CD14-positive monocyte (primary cell): ENCODE results near the gene ADGRL3. TPM values are rescaled to one million over a fixed set of nuclear protein-coding genes. Genes with fewer than 3 reads are reported as not detected.

ENCODE experiments used
- DNase-seq, 3 donors: peaks; one replicate each; pipeline ENCODE4 v3.0.0-alpha.2; 2011 to 2022
- H2AFZ ChIP-seq: 2 replicates; pipeline ENCODE4 v1.6.0; 2012; ENCODE audit warnings: mild to moderate bottlenecking, low read depth, low read length, inconsistent platforms; ENCODE audit not compliant: insufficient read depth, poor library complexity, severe bottlenecking
- H3K27ac ChIP-seq, 2 donors: 1 replicate in 1 of 2; 2 replicates in 1 of 2; pipeline ENCODE4 v1.5.1; 2012 to 2013; ENCODE audit warnings: low read length in 2 of 2, control low read depth in 1 of 2, inconsistent platforms in 1 of 2, low read depth in 1 of 2, mild to moderate bottlenecking in 1 of 2
- H3K27me3 ChIP-seq, 2 donors: one replicate each; pipeline versions ENCODE4 v1.6.0 to v1.6.1; 2011 to 2013; ENCODE audit warnings: low read length in 2 of 2; ENCODE audit not compliant: control insufficient read depth in 2 of 2, insufficient read depth in 2 of 2
- H3K36me3 ChIP-seq, 2 donors: replicated peaks in 1 of 2; 1 replicate in 1 of 2; 2 replicates in 1 of 2; pipeline versions ENCODE4 v1.5.1 to v1.6.1; 2012 to 2013; ENCODE audit warnings: low read length in 2 of 2, control low read depth in 1 of 2, inconsistent platforms in 1 of 2, mild to moderate bottlenecking in 1 of 2; ENCODE audit not compliant: insufficient read depth in 2 of 2, control insufficient read depth in 1 of 2
- H3K4me1 ChIP-seq, 2 donors: 1 replicate in 1 of 2; 2 replicates in 1 of 2; pipeline versions ENCODE4 v1.5.1 to v1.6.1; 2012 to 2013; ENCODE audit warnings: low read length in 2 of 2, control low read depth in 1 of 2, inconsistent platforms in 1 of 2, mild to moderate bottlenecking in 1 of 2, moderate library complexity in 1 of 2; ENCODE audit not compliant: insufficient read depth in 2 of 2, control insufficient read depth in 1 of 2
- H3K4me2 ChIP-seq: replicated peaks from 2 replicates; pipeline ENCODE3; 2012; ENCODE audit warnings: low read length, moderate library complexity, mild to moderate bottlenecking; ENCODE audit not compliant: poor library complexity, severe bottlenecking; ENCODE audit errors: extremely low read depth
- H3K4me3 ChIP-seq, 3 experiments: fragments of 200-600 bp in 1 of 3; sonication (generic) in 1 of 3; replicated peaks in 1 of 3; 1 replicate in 2 of 3; 2 replicates in 1 of 3; pipeline ENCODE4 v1.5.1; 2011 to 2013; ENCODE audit warnings: low read length in 3 of 3, mild to moderate bottlenecking in 3 of 3, control low read depth in 2 of 3, low read depth in 2 of 3, inconsistent platforms in 1 of 3, moderate library complexity in 1 of 3
- H3K79me2 ChIP-seq: 2 replicates; pipeline ENCODE4 v1.6.0; 2012; ENCODE audit warnings: mild to moderate bottlenecking, control low read depth, inconsistent platforms, low read length, moderate library complexity; ENCODE audit not compliant: insufficient read depth
- H3K9ac ChIP-seq: 2 replicates; pipeline ENCODE4 v1.6.0; 2017; ENCODE audit warnings: low read length, mild to moderate bottlenecking; ENCODE audit not compliant: insufficient read depth, poor library complexity, severe bottlenecking
- H3K9me3 ChIP-seq, 2 donors: replicated peaks in 1 of 2; 1 replicate in 1 of 2; 2 replicates in 1 of 2; pipeline versions ENCODE4 v1.5.1 to v1.6.1; 2012 to 2013; ENCODE audit warnings: low read length in 2 of 2, control low read depth in 1 of 2; ENCODE audit not compliant: control insufficient read depth in 1 of 2, insufficient read depth in 1 of 2
- H4K20me1 ChIP-seq: 2 replicates; pipeline ENCODE4 v1.6.0; 2012; ENCODE audit warnings: mild to moderate bottlenecking, low read length, control low read depth, moderate library complexity; ENCODE audit not compliant: insufficient read depth
- H3K27ac Mint-ChIP-seq, 7 donors: one replicate each; pipeline ENCODE4 v1.8.0; 2020; ENCODE audit warnings: mild to moderate bottlenecking in 7 of 7, mixed read lengths in 7 of 7, moderate library complexity in 6 of 7, inconsistent platforms in 2 of 7
- H3K27me3 Mint-ChIP-seq, 3 donors: one replicate each; pipeline ENCODE4 v1.8.0; 2021 to 2022; ENCODE audit warnings: low read depth in 3 of 3, mild to moderate bottlenecking in 3 of 3, mixed read lengths in 3 of 3, moderate library complexity in 3 of 3, inconsistent platforms in 1 of 3
- H3K36me3 Mint-ChIP-seq, 2 donors: one replicate each; pipeline ENCODE4 v1.8.0; 2020; ENCODE audit warnings: mixed read lengths in 2 of 2, inconsistent platforms in 1 of 2, mild to moderate bottlenecking in 1 of 2
- H3K4me1 Mint-ChIP-seq: one replicate; pipeline ENCODE4 v1.8.0; 2020; ENCODE audit warnings: mild to moderate bottlenecking, mixed read lengths
- H3K4me3 Mint-ChIP-seq, 2 donors: one replicate each; pipeline ENCODE4 v1.8.0; 2020; ENCODE audit warnings: mild to moderate bottlenecking in 2 of 2, mixed read lengths in 2 of 2, moderate library complexity in 1 of 2
- H3K9me3 Mint-ChIP-seq, 7 donors: one replicate each; pipeline ENCODE4 v1.8.0; 2020 to 2022; ENCODE audit warnings: mixed read lengths in 7 of 7, mild to moderate bottlenecking in 6 of 7, moderate library complexity in 6 of 7, inconsistent platforms in 2 of 7
- WGBS: methylation state at CpG from one replicate; pipeline ENCODE4 v1.1.5; 2013; ENCODE audit warnings: missing lambda C conversion rate; ENCODE audit not compliant: insufficient coverage; 5-methylcytosine and 5-hydroxymethylcytosine counted together
- intact Hi-C, 2 donors: fragments of 100-400 bp; cut with micrococcal nuclease; formaldehyde crosslinking; loops; one replicate each; pipeline versions ENCODE4 v1.15.0 to v1.15.1; 2023
- polyA plus RNA-seq, 3 donors: library from polyadenylated mRNA; depleted of rRNA in 1 of 3; unstranded in 2 of 3; stranded (reverse) in 1 of 3; fragments of 300-500 nt in 2 of 3; fragments of >200 nt in 1 of 3; fragmentation: Illumina TruSeq in 2 of 3; gene quantifications; 1 replicate in 2 of 3; 2 replicates in 1 of 3; pipeline ENCODE4 v1.2.3, GENCODE V29; 2012 to 2021
- TF ChIP-seq, protein P1 (sequence below): fragments of 200-600 bp; IDR thresholded peaks from one replicate; pipeline ENCODE4 v1.8.0; 2022; ENCODE audit warnings: antibody characterized with exemption, mild to moderate bottlenecking

Gene ADGRL3
- polyA plus RNA-seq, 3 donors: not detected

DNA sequence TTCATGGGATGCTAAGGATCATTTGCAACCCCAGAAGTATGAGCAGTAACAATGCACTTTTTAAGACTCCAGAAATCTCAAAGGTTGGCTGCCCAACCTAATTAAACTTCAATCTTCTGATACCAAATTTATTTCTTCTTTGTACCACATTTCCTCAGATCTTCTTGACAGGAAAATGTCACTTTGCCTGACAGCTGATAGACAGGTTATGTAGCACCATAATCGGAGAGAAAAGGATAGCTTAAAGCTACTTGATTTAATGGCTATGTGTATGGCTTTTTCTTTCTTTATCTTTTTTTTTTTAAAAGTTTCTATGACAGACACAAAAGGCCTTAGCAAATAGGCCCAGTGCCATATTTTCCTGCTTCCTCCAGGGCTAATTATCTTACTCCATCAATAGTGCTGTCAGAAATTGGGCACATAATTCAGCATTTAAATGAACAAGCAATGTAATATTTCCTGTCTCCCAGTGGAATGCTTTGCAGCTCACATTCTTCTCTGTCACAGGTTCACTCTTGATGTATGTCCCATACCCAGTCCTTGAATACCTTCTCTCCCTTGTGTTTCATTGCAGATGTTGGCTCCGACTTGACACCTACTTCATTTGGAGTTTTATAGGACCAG lies 795.7 kb downstream of the ADGRL3 start:
- H3K27me3 ChIP-seq: no peaks in the 10 kb centered on the region
- H3K4me1 ChIP-seq: no peaks in the 10 kb centered on the region
- no peak overlapping the region for H3K4me3 ChIP-seq
- H3K4me2 ChIP-seq: no peak overlapping the region
- H3K9me3 ChIP-seq: no peaks in the 10 kb centered on the region
- no peaks in the 10 kb centered on the region for H3K4me1 Mint-ChIP-seq
- DNase-seq: no peak
- TF ChIP-seq, protein P1, sequence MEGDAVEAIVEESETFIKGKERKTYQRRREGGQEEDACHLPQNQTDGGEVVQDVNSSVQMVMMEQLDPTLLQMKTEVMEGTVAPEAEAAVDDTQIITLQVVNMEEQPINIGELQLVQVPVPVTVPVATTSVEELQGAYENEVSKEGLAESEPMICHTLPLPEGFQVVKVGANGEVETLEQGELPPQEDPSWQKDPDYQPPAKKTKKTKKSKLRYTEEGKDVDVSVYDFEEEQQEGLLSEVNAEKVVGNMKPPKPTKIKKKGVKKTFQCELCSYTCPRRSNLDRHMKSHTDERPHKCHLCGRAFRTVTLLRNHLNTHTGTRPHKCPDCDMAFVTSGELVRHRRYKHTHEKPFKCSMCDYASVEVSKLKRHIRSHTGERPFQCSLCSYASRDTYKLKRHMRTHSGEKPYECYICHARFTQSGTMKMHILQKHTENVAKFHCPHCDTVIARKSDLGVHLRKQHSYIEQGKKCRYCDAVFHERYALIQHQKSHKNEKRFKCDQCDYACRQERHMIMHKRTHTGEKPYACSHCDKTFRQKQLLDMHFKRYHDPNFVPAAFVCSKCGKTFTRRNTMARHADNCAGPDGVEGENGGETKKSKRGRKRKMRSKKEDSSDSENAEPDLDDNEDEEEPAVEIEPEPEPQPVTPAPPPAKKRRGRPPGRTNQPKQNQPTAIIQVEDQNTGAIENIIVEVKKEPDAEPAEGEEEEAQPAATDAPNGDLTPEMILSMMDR: no peak
- no CpG with 5 or more reads among the region's 2 CpGs for WGBS
- no peak overlapping the region for H3K27ac Mint-ChIP-seq
- no peak overlapping the region for H3K27ac ChIP-seq
- no peaks in the 10 kb centered on the region for H4K20me1 ChIP-seq
- no peak overlapping the region for H3K4me3 Mint-ChIP-seq
- no peaks in the 10 kb centered on the region for H3K36me3 ChIP-seq
- H3K9me3 Mint-ChIP-seq: peaks cover 0 to 4% (median 1%) of the 10 kb centered on the region in 7 donors
- no peak overlapping the region for H2AFZ ChIP-seq
- intact Hi-C loops: no loop called here
- H3K36me3 Mint-ChIP-seq: no peaks in the 10 kb centered on the region
- H3K79me2 ChIP-seq: no peaks in the 10 kb centered on the region
- H3K9ac ChIP-seq: no peak overlapping the region
- peaks cover 0 to 2% (median 0%) of the 10 kb centered on the region in 3 donors for H3K27me3 Mint-ChIP-seq

DNA sequence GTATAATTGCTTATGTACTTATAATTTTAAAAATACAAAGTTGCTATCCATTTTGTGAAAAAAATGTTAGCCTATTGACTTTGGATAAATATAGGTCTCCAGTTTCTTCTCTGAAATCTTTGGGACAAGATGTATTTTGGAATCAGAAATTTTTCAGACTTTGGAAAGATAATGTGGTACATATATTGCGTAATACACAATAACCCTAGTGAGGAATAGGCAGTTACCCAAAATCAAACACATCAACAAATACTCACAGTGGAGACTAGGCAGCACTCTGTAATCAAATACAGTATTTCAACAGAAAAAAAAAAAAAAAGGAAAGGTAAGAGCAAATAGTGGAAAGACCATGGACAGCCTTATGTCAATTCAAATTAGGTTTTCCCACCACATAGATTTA lies 796.8 kb downstream of the ADGRL3 start:
- H3K4me3 Mint-ChIP-seq: no peak overlapping the region
- no peak overlapping the region for H3K27ac Mint-ChIP-seq
- H3K4me1 ChIP-seq: no peaks in the 10 kb centered on the region
- H3K4me2 ChIP-seq: no peak overlapping the region
- peaks cover 0 to 4% (median 1%) of the 10 kb centered on the region in 7 donors for H3K9me3 Mint-ChIP-seq
- H3K27me3 ChIP-seq: no peaks in the 10 kb centered on the region
- H3K27ac ChIP-seq: no peak overlapping the region
- H3K36me3 Mint-ChIP-seq: no peaks in the 10 kb centered on the region
- peaks cover 0 to 2% (median 0%) of the 10 kb centered on the region in 3 donors for H3K27me3 Mint-ChIP-seq
- H3K4me1 Mint-ChIP-seq: no peaks in the 10 kb centered on the region
- H3K9me3 ChIP-seq: no peaks in the 10 kb centered on the region
- TF ChIP-seq, protein P1: no peak
- H3K9ac ChIP-seq: no peak overlapping the region
- H4K20me1 ChIP-seq: no peaks in the 10 kb centered on the region
- H3K4me3 ChIP-seq: no peak overlapping the region
- no peak overlapping the region for H2AFZ ChIP-seq
- H3K36me3 ChIP-seq: no peaks in the 10 kb centered on the region
- no CpG with 5 or more reads among the region's 1 CpG for WGBS
- DNase-seq: no peak
- intact Hi-C loops: no loop called here
- H3K79me2 ChIP-seq: no peaks in the 10 kb centered on the region
